ENCODE results near the gene TAF9B.
"Not testable (repeated sequence)": the region's sequence is repeated elsewhere in the genome, so short reads cannot be mapped to it uniquely, and the experiment has no call there.

The TAF9B gene

GRCh38 chrX:78111140-78111931, 28.1 kb downstream of the TAF9B start:
- no peak for DNase-seq

- no peak for DNase-seq
These were observed 30.0 kb downstream of the TAF9B start for GRCh38 chrX:78109458-78109857.

- DNase-seq: no peak
These were observed 32.8 kb downstream of the TAF9B start for GRCh38 chrX:78106651-78106986.

- DNase-seq: no peak
These were observed 33.4 kb downstream of the TAF9B start for GRCh38 chrX:78105944-78106650.

GRCh38 chrX:78104447-78105176, 34.8 kb downstream of the TAF9B start:
- DNase-seq: peak; percentile 51

- DNase-seq: peak; percentile 97
These were observed 35.6 kb downstream of the TAF9B start, which contains the start of gene PGK1 for GRCh38 chrX:78103623-78104446. Gene PGK1, plus strand, starts transcription at chrX:78104248. Its CDS starts 93 bp downstream, at chrX:78104341.

GRCh38 chrX:78103001-78103622, 36.3 kb downstream of the TAF9B start:
- no peak for DNase-seq

GRCh38 chrX:78102091-78102490, 37.4 kb downstream of the TAF9B start:
- no peak for DNase-seq

GRCh38 chrX:78098108-78098507, 41.3 kb downstream of the TAF9B start:
- no peak for DNase-seq

- DNase-seq: no peak
These were observed 47.2 kb downstream of the TAF9B start for GRCh38 chrX:78092296-78092695.

GRCh38 chrX:78081413-78081812, 58.0 kb downstream of the TAF9B start:
- DNase-seq: not testable (repeated sequence)
